Fibroblast of peridontal ligament (primary cell): ENCODE results near the gene DYNLT1.

ENCODE experiments used
- DNase-seq: peaks from one replicate; pipeline ENCODE4 v3.0.0-alpha.2; 2010; ENCODE audit errors: extremely low read depth

Gene DYNLT1

GRCh38 chr6:158597565-158597964, 47.0 kb downstream of the DYNLT1 start:
- no peak for DNase-seq

- no peak for DNase-seq
These were observed 47.7 kb downstream of the DYNLT1 start for GRCh38 chr6:158596861-158597260.

GRCh38 chr6:158595223-158595622, 49.3 kb downstream of the DYNLT1 start:
- DNase-seq: no peak

GRCh38 chr6:158593670-158594069, 50.9 kb downstream of the DYNLT1 start:
- DNase-seq: no peak

GRCh38 chr6:158591810-158592209, 52.7 kb downstream of the DYNLT1 start:
- DNase-seq: no peak

- DNase-seq: no peak
These were observed 53.3 kb downstream of the DYNLT1 start for GRCh38 chr6:158591134-158591809.

- DNase-seq: no peak
These were observed 55.2 kb downstream of the DYNLT1 start for GRCh38 chr6:158589366-158589765.

- DNase-seq: no peak
These were observed 57.9 kb downstream of the DYNLT1 start for GRCh38 chr6:158586652-158587051.
